Measurements from ENCODE around the gene SLC6A3. TPM values are rescaled to one million over a fixed set of nuclear protein-coding genes. Genes with fewer than 3 reads are reported as not detected.
A peak's percentile ranks its signal among the peaks of the same experiment; 100 is the strongest.

The SLC6A3 gene
- total RNA-seq, 1 donor from 2014 or later = 0.16 TPM

- Mint-ChIP-seq H3K27me3 (ENCODE audit: low read depth) (peaks cover 89% of the 10 kb centered on the region), H3K27ac (ENCODE audit: unreplicated experiment) (no peak overlapping the region), H3K4me3 (peak overlapping the region; percentile 8), H3K36me3 (ENCODE audit: low read depth) (no peaks in the 10 kb centered on the region), H3K9me3 (peaks cover 8% of the 10 kb centered on the region), H3K4me1 (peaks cover 5% of the 10 kb centered on the region)
- TF ChIP-seq CTCF (conservative IDR thresholded peaks at IDR 0.05) = no peak
- no peak for DNase-seq (ENCODE audit: low read depth, low spot score)
These were observed 3.3 kb upstream of the SLC6A3 start for GRCh38 chr5:1448511-1449011.

GRCh38 chr5:1447671-1448361, 2.6 kb upstream of the SLC6A3 start:
- H3K27me3 Mint-ChIP-seq (ENCODE audit: low read depth) = peaks cover 89% of the 10 kb centered on the region
- TF ChIP-seq CTCF (conservative IDR thresholded peaks at IDR 0.05) = no peak
- peaks cover 5% of the 10 kb centered on the region for H3K4me1 Mint-ChIP-seq
- no peaks in the 10 kb centered on the region for H3K36me3 Mint-ChIP-seq (ENCODE audit: low read depth)
- H3K27ac Mint-ChIP-seq (ENCODE audit: unreplicated experiment) = no peak overlapping the region
- H3K9me3 Mint-ChIP-seq = peaks cover 3% of the 10 kb centered on the region
- DNase-seq (ENCODE audit: low read depth, low spot score) = no peak
- H3K4me3 Mint-ChIP-seq = no peak overlapping the region

GRCh38 chr5:1446602-1447343, 1.5 kb upstream of the SLC6A3 start:
- H3K27ac Mint-ChIP-seq (ENCODE audit: unreplicated experiment) = no peak overlapping the region
- no peak for DNase-seq (ENCODE audit: low read depth, low spot score)
- peak overlapping the region; percentile 15 for H3K4me3 Mint-ChIP-seq

DNA sequence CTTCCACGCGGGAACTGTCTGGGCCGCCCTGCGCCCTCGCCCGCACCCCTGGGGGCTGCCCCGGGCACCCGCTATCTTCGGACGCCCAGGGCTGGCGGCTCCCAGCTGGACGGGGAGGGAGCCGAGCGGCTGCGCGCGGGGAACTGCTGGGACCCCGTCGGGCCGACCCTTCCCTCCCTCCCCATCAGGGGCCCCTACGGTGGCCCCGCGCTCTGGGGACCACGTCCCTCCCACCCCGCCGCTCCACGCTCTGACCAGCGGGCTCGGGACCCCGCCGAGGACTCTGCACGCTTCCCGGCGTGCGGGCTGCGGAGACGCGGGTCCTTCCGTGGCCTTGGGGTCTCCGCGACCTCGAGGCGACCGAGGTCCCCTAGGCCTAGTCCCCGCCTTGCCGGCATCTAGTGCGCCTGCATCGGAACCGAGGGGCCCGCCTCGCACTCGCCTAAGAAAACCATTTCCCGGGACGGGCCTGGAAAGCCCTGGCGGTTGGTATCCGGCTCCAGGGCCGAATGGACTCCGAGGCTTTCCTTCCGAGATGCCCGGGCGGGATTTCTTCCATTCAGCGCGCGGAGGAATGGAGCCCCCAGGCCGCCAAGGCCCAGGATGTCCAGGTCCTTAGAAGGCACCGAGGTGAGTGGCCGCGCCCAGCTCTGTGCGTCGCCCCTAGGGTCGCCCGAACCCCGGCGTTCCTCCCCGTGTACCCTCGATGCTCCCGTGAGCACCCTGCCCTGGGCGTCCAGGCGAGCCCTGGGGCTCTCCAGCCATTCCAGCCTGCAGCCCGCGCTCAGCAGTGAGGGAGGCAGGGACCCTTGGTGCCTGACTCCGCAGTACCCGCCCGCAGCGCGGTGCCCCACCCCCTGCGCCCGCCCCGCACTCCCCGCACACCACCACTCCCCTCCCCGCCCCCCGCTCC, 705 bp upstream of the SLC6A3 start:
- no peak for DNase-seq (ENCODE audit: low read depth, low spot score)
- Mint-ChIP-seq H3K27me3 (ENCODE audit: low read depth) (peaks cover 86% of the 10 kb centered on the region), H3K36me3 (ENCODE audit: low read depth) (no peaks in the 10 kb centered on the region), H3K4me1 (peaks cover 5% of the 10 kb centered on the region), H3K27ac (ENCODE audit: unreplicated experiment) (no peak overlapping the region), H3K4me3 (no peak overlapping the region), H3K9me3 (no peaks in the 10 kb centered on the region)
- no peak for TF ChIP-seq CTCF (conservative IDR thresholded peaks at IDR 0.05)

More at GRCh38 chr5:1446602-1447343, 1.5 kb upstream of the SLC6A3 start:
- Mint-ChIP-seq H3K27me3 (ENCODE audit: low read depth) (peaks cover 86% of the 10 kb centered on the region), H3K9me3 (peaks cover 3% of the 10 kb centered on the region), H3K4me1 (peaks cover 5% of the 10 kb centered on the region), H3K36me3 (ENCODE audit: low read depth) (no peaks in the 10 kb centered on the region)
- TF ChIP-seq CTCF (conservative IDR thresholded peaks at IDR 0.05) = no peak
